HCT116 (cell line): ENCODE measurements around the gene MT2A. TPM values are rescaled to one million over a fixed set of nuclear protein-coding genes. Genes with fewer than 3 reads are reported as not detected.

Experiments
- ATAC-seq: fragments of 200-7000 bp; cut with Tn5 transposase; 2 replicates; pipeline ENCODE4 v1.9.1; 2020; ENCODE audit warnings: mild to moderate bottlenecking, moderate library complexity
- BruUV-seq: library from RNA; stranded (reverse); fragments of 400-500 nt; replicated peaks from 2 replicates; lab custom pipeline; 2021; lab: Mats Ljungman, UMichigan
- CTCF ChIA-PET: fragments of 300-600 bp; sonication (Branson Sonifier 250); formaldehyde crosslinking; loops from one replicate; lab custom pipeline; 2021; ENCODE audit warnings: antibody characterized with exemption; lab: Charles Lee
- POLR2A ChIA-PET: fragments of 300-600, 350-600 bp; sonication (Branson Sonifier 250); formaldehyde crosslinking; loops from one replicate; lab custom pipeline; 2021; ENCODE audit warnings: antibody characterized with exemption; lab: Charles Lee
- RAD21 ChIA-PET, 2 experiments: fragments of 300-600 bp; sonication (Branson Sonifier 250); formaldehyde crosslinking; loops; one replicate each; lab custom pipeline; 2023; ENCODE audit warnings: low total read pairs in 2 of 2; ENCODE audit not compliant: uncharacterized antibody in 2 of 2, unreplicated experiment in 2 of 2, low non-redundant PET in 1 of 2; lab: Charles Lee
- DNase-seq: peaks from one replicate; pipeline ENCODE4 v3.0.0-alpha.2; 2010; ENCODE audit warnings: low read depth, low spot score
- H2AFZ ChIP-seq: fragments of 200-600 bp; shearing (Covaris generic), sonication (generic); 2 replicates; pipeline ENCODE4 v1.6.1; 2017; ENCODE audit warnings: low read depth, mixed run types, mixed read lengths, antibody characterized with exemption, low read length; ENCODE audit not compliant: poor library complexity, severe bottlenecking
- H3K27ac ChIP-seq: 2 replicates; pipeline ENCODE4 v1.5.1; 2012; ENCODE audit warnings: low read depth, low read length
- H3K27me3 ChIP-seq: fragments of 200-600 bp; sonication (generic); 2 replicates; pipeline ENCODE4 v1.6.1; 2016; ENCODE audit warnings: mixed run types, low read length, mixed read lengths; ENCODE audit not compliant: insufficient read depth
- H3K36me3 ChIP-seq, 2 experiments: fragments of 200-500 bp in 1 of 2; fragments of 200-600 bp in 1 of 2; sonication (Bioruptor generic) in 1 of 2; sonication (generic) in 1 of 2; 2 replicates each; pipeline versions ENCODE4 v1.5.1 to v1.6.1; 2014 to 2016; ENCODE audit warnings: low read length in 2 of 2, inconsistent platforms in 1 of 2, mixed read lengths in 1 of 2, mixed run types in 1 of 2; ENCODE audit not compliant: insufficient read depth in 2 of 2, control insufficient read depth in 1 of 2
- H3K4me1 ChIP-seq, 2 experiments: fragments of 200-600 bp in 1 of 2; sonication (generic) in 1 of 2; 2 replicates each; pipeline versions ENCODE4 v1.5.1 to v1.6.1; 2012 to 2017; ENCODE audit warnings: low read length in 2 of 2, inconsistent platforms in 1 of 2, mild to moderate bottlenecking in 1 of 2, mixed read lengths in 1 of 2, mixed run types in 1 of 2, moderate library complexity in 1 of 2; ENCODE audit not compliant: insufficient read depth in 2 of 2, control insufficient read depth in 1 of 2
- H3K4me2 ChIP-seq: fragments of 200-600 bp; sonication (generic); 2 replicates; pipeline ENCODE4 v1.6.1; 2017; ENCODE audit warnings: mixed run types, low read length, mixed read lengths
- H3K4me3 ChIP-seq, 2 experiments: fragments of 200-600 bp in 1 of 2; sonication (generic) in 1 of 2; replicated peaks in 1 of 2; 2 replicates each; pipeline ENCODE4 v1.5.1; 2011 to 2016; ENCODE audit warnings: low read length in 2 of 2, control low read depth in 1 of 2, low read depth in 1 of 2, mild to moderate bottlenecking in 1 of 2, mixed read lengths in 1 of 2, mixed run types in 1 of 2
- H3K79me2 ChIP-seq: fragments of 200-600 bp; sonication (generic); 2 replicates; pipeline ENCODE4 v1.6.1; 2017; ENCODE audit warnings: mild to moderate bottlenecking, mixed run types, low read length, moderate library complexity, mixed read lengths; ENCODE audit not compliant: insufficient read depth
- H3K9ac ChIP-seq: fragments of 200-600 bp; sonication (generic); 2 replicates; pipeline ENCODE4 v1.6.1; 2016; ENCODE audit warnings: low read length, mixed read lengths
- H3K9me2 ChIP-seq: fragments of 200-600 bp; sonication (generic), shearing (Covaris generic); 2 replicates; pipeline ENCODE4 v1.6.1; 2017; ENCODE audit warnings: mixed run types, mild to moderate bottlenecking, moderate library complexity; ENCODE audit not compliant: insufficient read depth
- H3K9me3 ChIP-seq, 2 experiments: fragments of 200-500 bp in 1 of 2; fragments of 200-600 bp in 1 of 2; sonication (Bioruptor generic) in 1 of 2; sonication (generic) in 1 of 2; 2 replicates each; pipeline ENCODE4 v1.6.1; 2014 to 2017; ENCODE audit warnings: low read length in 2 of 2, mixed read lengths in 2 of 2, inconsistent platforms in 1 of 2, low read depth in 1 of 2, mild to moderate bottlenecking in 1 of 2, mixed run types in 1 of 2, moderate library complexity in 1 of 2; ENCODE audit not compliant: control insufficient read depth in 1 of 2, insufficient read depth in 1 of 2
- H4K20me1 ChIP-seq: fragments of 200-600 bp; sonication (generic), shearing (Covaris generic); 2 replicates; pipeline ENCODE4 v1.6.1; 2017; ENCODE audit warnings: mixed run types, mild to moderate bottlenecking, moderate library complexity; ENCODE audit not compliant: insufficient read depth
- CBX3 ChIP-seq: IDR thresholded peaks from 2 replicates; pipeline ENCODE4 v1.6.1; 2012; ENCODE audit warnings: low read depth
- CEBPB ChIP-seq: IDR thresholded peaks from 2 replicates; pipeline ENCODE4 v1.6.1; 2012; ENCODE audit warnings: low read depth
- CTCF ChIP-seq, 3 experiments: fragments of 200-600 bp in 1 of 3; sonication (generic) in 1 of 3; IDR thresholded peaks in 2 of 3; conservative IDR thresholded peaks in 1 of 3; 2 replicates each; pipeline ENCODE4 v1.5.1; 2012 to 2017; ENCODE audit warnings: low read depth in 2 of 3, low read length in 2 of 3, antibody characterized with exemption in 1 of 3, borderline replicate concordance in 1 of 3, control low read depth in 1 of 3, mild to moderate bottlenecking in 1 of 3, mixed read lengths in 1 of 3, mixed run types in 1 of 3, moderate library complexity in 1 of 3; ENCODE audit not compliant: insufficient read depth in 1 of 3
- EZH2phosphoT487 ChIP-seq: fragments of 200-600 bp; IDR thresholded peaks from 2 replicates; pipeline ENCODE4 v1.6.1; 2018; ENCODE audit warnings: antibody characterized with exemption, borderline replicate concordance
- JUND ChIP-seq: IDR thresholded peaks from 2 replicates; pipeline ENCODE4 v1.6.1; 2012
- MAX ChIP-seq: IDR thresholded peaks from 2 replicates; pipeline ENCODE4 v1.6.1; 2012
- POLR2A ChIP-seq: IDR thresholded peaks from 2 replicates; pipeline ENCODE4 v1.7.0; 2011; ENCODE audit warnings: borderline replicate concordance; ENCODE audit not compliant: insufficient read depth, insufficient read length; ENCODE audit errors: extremely low read depth
- POLR2AphosphoS5 ChIP-seq: IDR thresholded peaks from 2 replicates; pipeline ENCODE4 v1.6.1; 2011; ENCODE audit warnings: mild to moderate bottlenecking, low read depth, low read length, moderate library complexity
- RAD21 ChIP-seq: IDR thresholded peaks from 2 replicates; pipeline ENCODE4 v1.6.1; 2012; ENCODE audit warnings: low read depth, mild to moderate bottlenecking
- SIN3A ChIP-seq: IDR thresholded peaks from 2 replicates; pipeline ENCODE4 v1.6.1; 2012; ENCODE audit warnings: low read depth
- SP1 ChIP-seq: IDR thresholded peaks from 2 replicates; pipeline ENCODE4 v1.6.1; 2012; ENCODE audit warnings: low read depth
- TCF7L2 ChIP-seq: IDR thresholded peaks from 2 replicates; pipeline ENCODE4 v1.7.0; 2011; ENCODE audit warnings: borderline replicate concordance, inconsistent platforms; ENCODE audit not compliant: insufficient read depth, insufficient read length; ENCODE audit errors: extremely low read depth
- intact Hi-C: fragments of 100-400 bp; cut with micrococcal nuclease; formaldehyde crosslinking; loops from 2 replicates; pipeline ENCODE4 v1.10.0; 2022
- total RNA-seq: library from RNA; stranded (reverse); gene quantifications from one replicate; pipeline ENCODE4 v1.2.1, GENCODE V29; 2021; ENCODE audit not compliant: unreplicated experiment

The MT2A gene
- total RNA-seq, 1 experiment from 2014 or later = 710 TPM

GRCh38 chr16:56609463-56609921, 1.1 kb downstream of the MT2A start:
- TSS peak; percentile 57 for BruUV-seq
- DNase-seq = peak; percentile 41
- POLR2A ChIA-PET = interaction anchor here (0.7 to 16.1 kb wide), 6 partner anchors 15 to 106 kb away, joined by 3 to 344 read pairs (median 3); partner anchors contain the start of gene MT1E

More at GRCh38 chr16:56609463-56609921, 1.1 kb downstream of the MT2A start:
- H3K9me2 ChIP-seq = no peaks in the 10 kb centered on the region
- H3K4me1 ChIP-seq = peaks cover 73 to 89% of the 10 kb centered on the region in 2 experiments
- peak overlapping the region; percentile 63 to 85 for H3K4me3 ChIP-seq
- H3K27ac ChIP-seq = peak overlapping the region; percentile 96
- RAD21 ChIA-PET = interaction anchor here in 1 of 2 experiments (2.0 kb wide), 1 partner anchor 16 kb away, joined by 4 read pairs; the partner anchor contains the start of gene MT1E
- no peaks in the 10 kb centered on the region for H3K36me3 ChIP-seq
- peak overlapping the region; percentile 95 for H3K4me2 ChIP-seq
- no peaks in the 10 kb centered on the region for H3K27me3 ChIP-seq
- intact Hi-C loops = loop anchor here (2.0 kb wide), 1 partner anchor 73 kb away; the partner anchor contains the start of gene MT1X
- no peaks in the 10 kb centered on the region for H4K20me1 ChIP-seq
- TF ChIP-seq SIN3A (no peak), POLR2A (peak; percentile 26), POLR2AphosphoS5 (peak; percentile 83; the same call in 1 of the 2 replicates), CTCF (IDR thresholded peaks at IDR 0.05 in 2 of 3, conservative IDR thresholded peaks at IDR 0.05 in 1 of 3; ENCODE audit: borderline replicate concordance in 1 of 3, insufficient read depth in 1 of 3, low read depth in 2 of 3, low read length in 2 of 3) (no peak; a peak in 1 of 6 replicates), CBX3 (no peak), SP1 (no peak), TCF7L2 (peak; percentile 8), EZH2phosphoT487 (no peak), MAX (no peak), CEBPB (no peak), JUND (no peak), RAD21 (no peak)
- no peak overlapping the region for H2AFZ ChIP-seq
- CTCF ChIA-PET = interaction anchor here (1.0 to 1.7 kb wide), 3 partner anchors 9 to 93 kb away, joined by 3 to 6 read pairs (median 3); no protein-coding TSS in a partner anchor
- peak overlapping the region; percentile 91 for H3K9ac ChIP-seq
- H3K79me2 ChIP-seq = peaks cover 14% of the 10 kb centered on the region
- H3K9me3 ChIP-seq = no peaks in the 10 kb centered on the region
- ATAC-seq = no peak
